GM13977 (cell line): ENCODE measurements around the gene ANKRD30B.
"Not testable (repeated sequence)": the region's sequence is repeated elsewhere in the genome, so short reads cannot be mapped to it uniquely, and the experiment has no call there.

Experiments
- DNase-seq: peaks from one replicate; pipeline ENCODE4 v3.0.0; 2012; ENCODE audit warnings: low spot score
- CTCF ChIP-seq: IDR thresholded peaks from 2 replicates; pipeline ENCODE4 v1.5.1; 2012; ENCODE audit warnings: mild to moderate bottlenecking, control low read depth; ENCODE audit not compliant: insufficient read depth; ENCODE audit errors: extremely low read depth, missing control alignments
- in situ Hi-C: fragments of 300-500 bp; cut with MboI; formaldehyde crosslinking; loops from one replicate; pipeline ENCODE4 v1.12.0; 2022; ENCODE audit warnings: low sequenced_read_pairs, low pct_unique_long_range_greater_than_20kb, mixed read lengths, inconsistent platforms; ENCODE audit not compliant: unreplicated experiment

The ANKRD30B gene, protein sequence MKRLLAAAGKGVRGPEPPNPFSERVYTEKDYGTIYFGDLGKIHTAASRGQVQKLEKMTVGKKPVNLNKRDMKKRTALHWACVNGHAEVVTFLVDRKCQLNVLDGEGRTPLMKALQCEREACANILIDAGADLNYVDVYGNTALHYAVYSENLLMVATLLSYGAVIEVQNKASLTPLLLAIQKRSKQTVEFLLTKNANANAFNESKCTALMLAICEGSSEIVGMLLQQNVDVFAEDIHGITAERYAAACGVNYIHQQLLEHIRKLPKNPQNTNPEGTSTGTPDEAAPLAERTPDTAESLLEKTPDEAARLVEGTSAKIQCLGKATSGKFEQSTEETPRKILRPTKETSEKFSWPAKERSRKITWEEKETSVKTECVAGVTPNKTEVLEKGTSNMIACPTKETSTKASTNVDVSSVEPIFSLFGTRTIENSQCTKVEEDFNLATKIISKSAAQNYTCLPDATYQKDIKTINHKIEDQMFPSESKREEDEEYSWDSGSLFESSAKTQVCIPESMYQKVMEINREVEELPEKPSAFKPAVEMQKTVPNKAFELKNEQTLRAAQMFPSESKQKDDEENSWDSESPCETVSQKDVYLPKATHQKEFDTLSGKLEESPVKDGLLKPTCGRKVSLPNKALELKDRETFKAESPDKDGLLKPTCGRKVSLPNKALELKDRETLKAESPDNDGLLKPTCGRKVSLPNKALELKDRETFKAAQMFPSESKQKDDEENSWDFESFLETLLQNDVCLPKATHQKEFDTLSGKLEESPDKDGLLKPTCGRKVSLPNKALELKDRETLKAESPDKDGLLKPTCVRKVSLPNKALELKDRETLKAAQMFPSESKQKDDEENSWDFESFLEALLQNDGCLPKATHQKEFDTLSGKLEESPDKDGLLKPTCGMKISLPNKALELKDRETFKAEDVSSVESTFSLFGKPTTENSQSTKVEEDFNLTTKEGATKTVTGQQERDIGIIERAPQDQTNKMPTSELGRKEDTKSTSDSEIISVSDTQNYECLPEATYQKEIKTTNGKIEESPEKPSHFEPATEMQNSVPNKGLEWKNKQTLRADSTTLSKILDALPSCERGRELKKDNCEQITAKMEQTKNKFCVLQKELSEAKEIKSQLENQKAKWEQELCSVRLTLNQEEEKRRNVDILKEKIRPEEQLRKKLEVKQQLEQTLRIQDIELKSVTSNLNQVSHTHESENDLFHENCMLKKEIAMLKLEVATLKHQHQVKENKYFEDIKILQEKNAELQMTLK (N-terminal part only)

GRCh38 chr18:14747513-14748474 is at the start of gene ANKRD30B:
Gene ANKRD30B (plus strand): TSS chr18:14748172. CDS start chr18:14748420, 248 bp downstream.
- in situ Hi-C loops = no loop called here
- no peak for DNase-seq
- TF ChIP-seq CTCF = no peak

GRCh38 chr18:14701286-14702040 is 46.5 kb upstream of the ANKRD30B start:
- in situ Hi-C loops, DNase-seq: not testable (repeated sequence)

GRCh38 chr18:14709761-14710160 is 38.2 kb upstream of the ANKRD30B start:
- DNase-seq, in situ Hi-C loops: not testable (repeated sequence)

GRCh38 chr18:14721569-14721968 is 26.4 kb upstream of the ANKRD30B start:
- not testable (repeated sequence) for DNase-seq

DNA sequence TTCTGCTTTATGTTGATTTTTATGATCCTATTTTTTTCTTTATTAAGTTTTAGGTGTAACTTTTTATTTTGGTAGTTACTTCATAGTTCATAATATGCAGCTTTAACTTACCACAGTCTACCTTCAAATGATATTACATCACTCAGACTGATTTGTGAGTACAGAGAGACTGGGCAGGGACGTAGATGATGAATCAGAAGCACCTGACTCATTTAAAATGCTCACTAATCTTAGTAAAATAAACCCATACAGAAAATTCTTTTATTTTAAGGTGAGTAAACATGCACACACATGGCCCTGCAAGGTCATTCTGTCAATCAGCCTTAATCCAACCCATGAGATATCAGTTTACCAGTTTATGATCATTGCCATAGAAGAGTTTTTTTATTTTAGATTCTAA is 8.9 kb upstream of the ANKRD30B start:
- in situ Hi-C loops, DNase-seq: not testable (repeated sequence)

More at GRCh38 chr18:14721569-14721968, 26.4 kb upstream of the ANKRD30B start:
- in situ Hi-C loops = not testable (repeated sequence)

DNA sequence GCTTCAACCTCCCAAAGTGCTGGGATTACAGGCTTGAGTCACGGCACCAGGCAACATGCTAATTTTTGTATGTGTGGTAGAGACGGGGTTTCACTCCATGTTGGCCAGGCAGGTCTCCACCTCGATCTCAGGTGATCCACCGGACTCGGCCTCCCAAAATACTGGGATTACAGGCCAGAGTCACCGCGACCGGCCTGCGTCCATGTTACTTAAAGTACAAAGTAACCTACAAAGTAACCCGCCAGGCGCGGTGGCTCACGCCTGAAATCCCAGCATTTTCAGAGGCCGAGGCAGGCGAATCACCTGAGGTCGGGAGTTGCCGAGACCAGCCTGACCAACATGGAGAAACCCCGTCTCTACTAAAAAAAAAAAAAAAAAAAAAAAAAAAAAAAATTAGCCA is 1.1 kb upstream of the ANKRD30B start:
- DNase-seq = no peak
- TF ChIP-seq CTCF = no peak
- in situ Hi-C loops = no loop called here

DNA sequence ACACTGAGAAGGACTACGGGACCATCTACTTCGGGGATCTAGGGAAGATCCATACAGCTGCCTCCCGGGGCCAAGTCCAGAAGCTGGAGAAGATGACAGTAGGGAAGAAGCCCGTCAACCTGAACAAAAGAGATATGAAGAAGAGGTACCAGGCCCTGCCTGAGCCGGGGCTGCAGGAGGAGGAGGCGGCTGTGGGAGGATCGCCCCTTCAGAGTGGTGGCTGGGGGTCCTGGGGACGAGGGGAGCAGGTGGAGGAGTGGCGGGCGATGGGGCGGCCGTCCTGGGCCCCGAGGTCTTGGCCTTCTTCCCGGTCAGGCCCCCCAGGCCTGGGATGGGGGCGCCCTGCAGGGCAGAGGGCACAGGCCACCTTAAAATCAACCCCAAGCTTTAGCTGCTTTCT is 524 bp downstream of the ANKRD30B start:
- in situ Hi-C loops = no loop called here
- peak; percentile 6 for DNase-seq
- no peak for TF ChIP-seq CTCF

GRCh38 chr18:14763566-14763965 is 15.6 kb downstream of the ANKRD30B start:
- in situ Hi-C loops, DNase-seq: not testable (repeated sequence)
